ENCODE results near the gene CDKN1C.

CDKN1C gene

GRCh38 chr11:2916892-2917645 is 31.5 kb upstream of the CDKN1C start:
- no peaks in the 10 kb centered on the region for H3K27me3 ChIP-seq (ENCODE audit: insufficient read depth, poor library complexity, severe bottlenecking)
- no peak for DNase-seq (ENCODE audit: low read depth in 1 of 2, low spot score in 1 of 2)
- no peak overlapping the region for H3K4me3 ChIP-seq (replicated peaks; ENCODE audit: insufficient read depth, low read length)
- no peak overlapping the region for H3K27ac ChIP-seq (replicated peaks)
- TF ChIP-seq REST (IDR thresholded peaks at IDR 0.05; ENCODE audit: insufficient replicate concordance, low read depth) (no peak), CTCF (IDR thresholded peaks at IDR 0.05; ENCODE audit: insufficient read depth, low read length) (no peak), POLR2AphosphoS5 (IDR thresholded peaks at IDR 0.05; ENCODE audit: low read depth) (no peak), GABPA (IDR thresholded peaks at IDR 0.05; ENCODE audit: low read depth) (no peak), SPI1 (IDR thresholded peaks at IDR 0.05; ENCODE audit: borderline replicate concordance, low read depth) (no peak)

GRCh38 chr11:2916114-2916891 is 30.7 kb upstream of the CDKN1C start:
- Histone ChIP-seq H3K27me3 (ENCODE audit: insufficient read depth, poor library complexity, severe bottlenecking) (no peaks in the 10 kb centered on the region), H3K4me3 (replicated peaks; ENCODE audit: insufficient read depth, low read length) (no peak overlapping the region), H3K27ac (replicated peaks) (no peak overlapping the region)
- DNase-seq (ENCODE audit: low read depth in 1 of 2, low spot score in 1 of 2), result no peak
- TF ChIP-seq CTCF (IDR thresholded peaks at IDR 0.05; ENCODE audit: insufficient read depth, low read length), result no peak
- TF ChIP-seq SPI1 (IDR thresholded peaks at IDR 0.05; ENCODE audit: borderline replicate concordance, low read depth), result no peak
- no peak for TF ChIP-seq POLR2AphosphoS5 (IDR thresholded peaks at IDR 0.05; ENCODE audit: low read depth)
- no peak for TF ChIP-seq REST (IDR thresholded peaks at IDR 0.05; ENCODE audit: insufficient replicate concordance, low read depth)
- TF ChIP-seq GABPA (IDR thresholded peaks at IDR 0.05; ENCODE audit: low read depth), result no peak

- TF ChIP-seq GABPA (IDR thresholded peaks at IDR 0.05; ENCODE audit: low read depth), result no peak
- no peak for TF ChIP-seq REST (IDR thresholded peaks at IDR 0.05; ENCODE audit: insufficient replicate concordance, low read depth)
- no peak for TF ChIP-seq POLR2AphosphoS5 (IDR thresholded peaks at IDR 0.05; ENCODE audit: low read depth)
- no peak for TF ChIP-seq SPI1 (IDR thresholded peaks at IDR 0.05; ENCODE audit: borderline replicate concordance, low read depth)
- no peak for TF ChIP-seq CTCF (IDR thresholded peaks at IDR 0.05; ENCODE audit: insufficient read depth, low read length)
- no peak for DNase-seq (ENCODE audit: low read depth in 1 of 2, low spot score in 1 of 2)
- H3K27me3 ChIP-seq (ENCODE audit: insufficient read depth, poor library complexity, severe bottlenecking), result no peaks in the 10 kb centered on the region
- no peak overlapping the region for H3K27ac ChIP-seq (replicated peaks)
- no peak overlapping the region for H3K4me3 ChIP-seq (replicated peaks; ENCODE audit: insufficient read depth, low read length)
Observed at GRCh38 chr11:2915473-2915872, 29.9 kb upstream of the CDKN1C start.
